Retinal pigment epithelial cell (primary cell): ENCODE data around the gene RRBP1.

Experiments used
- DNase-seq: peaks from one replicate; pipeline ENCODE4 v3.0.0-alpha.2; 2010; ENCODE audit warnings: low read depth
- H3K4me3 ChIP-seq: 2 replicates; pipeline ENCODE4 v1.5.1; 2011; ENCODE audit warnings: mild to moderate bottlenecking, low read length, control low read depth, moderate library complexity
- TF ChIP-seq, protein P1 (sequence below): conservative IDR thresholded peaks from 2 replicates; pipeline ENCODE4 v1.5.1; 2011; ENCODE audit warnings: low read depth, low read length, control low read depth, inconsistent platforms

RRBP1 gene

DNA sequence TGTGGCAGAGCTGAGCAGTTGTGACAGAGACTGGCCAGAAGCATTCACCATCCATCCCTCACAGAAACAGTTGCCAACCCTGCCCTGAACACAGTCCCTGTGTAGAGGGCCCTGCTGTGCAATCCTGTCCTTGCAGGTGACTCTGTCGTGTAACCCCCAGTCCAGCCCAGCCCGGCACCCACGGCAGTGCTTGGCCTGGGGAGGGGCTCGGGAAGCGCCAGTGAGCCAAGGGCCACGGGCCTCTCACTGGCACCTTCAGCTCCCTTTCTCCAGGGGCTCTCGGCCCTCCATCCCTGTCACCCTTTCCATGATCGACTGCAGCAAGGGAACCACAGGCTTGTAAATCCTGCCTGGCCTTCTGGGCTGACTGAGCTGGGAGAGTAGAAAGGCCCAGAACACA, 53.0 kb downstream of the RRBP1 start:
- TF ChIP-seq, protein P1, sequence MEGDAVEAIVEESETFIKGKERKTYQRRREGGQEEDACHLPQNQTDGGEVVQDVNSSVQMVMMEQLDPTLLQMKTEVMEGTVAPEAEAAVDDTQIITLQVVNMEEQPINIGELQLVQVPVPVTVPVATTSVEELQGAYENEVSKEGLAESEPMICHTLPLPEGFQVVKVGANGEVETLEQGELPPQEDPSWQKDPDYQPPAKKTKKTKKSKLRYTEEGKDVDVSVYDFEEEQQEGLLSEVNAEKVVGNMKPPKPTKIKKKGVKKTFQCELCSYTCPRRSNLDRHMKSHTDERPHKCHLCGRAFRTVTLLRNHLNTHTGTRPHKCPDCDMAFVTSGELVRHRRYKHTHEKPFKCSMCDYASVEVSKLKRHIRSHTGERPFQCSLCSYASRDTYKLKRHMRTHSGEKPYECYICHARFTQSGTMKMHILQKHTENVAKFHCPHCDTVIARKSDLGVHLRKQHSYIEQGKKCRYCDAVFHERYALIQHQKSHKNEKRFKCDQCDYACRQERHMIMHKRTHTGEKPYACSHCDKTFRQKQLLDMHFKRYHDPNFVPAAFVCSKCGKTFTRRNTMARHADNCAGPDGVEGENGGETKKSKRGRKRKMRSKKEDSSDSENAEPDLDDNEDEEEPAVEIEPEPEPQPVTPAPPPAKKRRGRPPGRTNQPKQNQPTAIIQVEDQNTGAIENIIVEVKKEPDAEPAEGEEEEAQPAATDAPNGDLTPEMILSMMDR: no peak
- no peak for DNase-seq
- no peak overlapping the region for H3K4me3 ChIP-seq

DNA sequence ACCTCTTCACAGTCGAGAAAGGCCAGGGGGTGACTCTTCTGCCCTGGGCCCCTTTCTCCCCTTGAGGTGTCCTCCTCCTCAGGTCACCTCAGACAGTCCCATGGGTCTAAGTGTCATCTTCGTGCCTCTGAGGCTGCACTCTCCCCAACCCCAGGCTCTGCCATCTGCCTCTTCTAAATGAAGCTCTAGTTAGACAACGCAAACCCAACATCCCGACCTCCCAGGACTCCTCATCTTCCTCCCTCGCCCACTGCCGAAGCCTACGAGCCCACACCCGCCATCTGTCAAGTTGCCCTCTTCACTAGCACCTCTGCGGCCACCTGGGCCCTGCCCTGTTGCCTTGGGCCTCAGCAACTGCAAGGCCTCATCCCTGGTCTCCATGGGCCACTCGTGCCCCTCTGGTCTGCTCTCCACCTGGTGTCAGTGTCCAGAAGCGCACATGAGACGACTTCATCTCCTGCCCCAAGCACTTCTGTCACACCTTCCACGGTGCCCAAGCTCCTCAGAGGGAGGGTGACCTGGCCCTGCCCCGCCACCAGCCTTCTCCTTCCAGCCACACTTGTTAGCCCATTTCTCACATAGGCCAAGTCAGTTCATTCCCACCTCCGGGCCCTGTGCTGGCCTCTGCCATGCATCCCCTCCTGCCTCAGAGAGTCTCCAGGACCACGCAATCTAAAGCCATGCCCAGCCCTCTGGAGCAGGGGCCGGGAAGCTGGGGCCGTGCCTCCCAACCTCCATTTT, 53.8 kb downstream of the RRBP1 start:
- no peak for DNase-seq
- H3K4me3 ChIP-seq: no peak overlapping the region
- TF ChIP-seq, protein P1: no peak

GRCh38 chr20:17627101-17627955, 54.7 kb downstream of the RRBP1 start:
- no peak for DNase-seq
- TF ChIP-seq, protein P1: no peak
- H3K4me3 ChIP-seq: no peak overlapping the region

GRCh38 chr20:17626217-17627007, 55.6 kb downstream of the RRBP1 start:
- TF ChIP-seq, protein P1: no peak
- no peak for DNase-seq
- no peak overlapping the region for H3K4me3 ChIP-seq

DNA sequence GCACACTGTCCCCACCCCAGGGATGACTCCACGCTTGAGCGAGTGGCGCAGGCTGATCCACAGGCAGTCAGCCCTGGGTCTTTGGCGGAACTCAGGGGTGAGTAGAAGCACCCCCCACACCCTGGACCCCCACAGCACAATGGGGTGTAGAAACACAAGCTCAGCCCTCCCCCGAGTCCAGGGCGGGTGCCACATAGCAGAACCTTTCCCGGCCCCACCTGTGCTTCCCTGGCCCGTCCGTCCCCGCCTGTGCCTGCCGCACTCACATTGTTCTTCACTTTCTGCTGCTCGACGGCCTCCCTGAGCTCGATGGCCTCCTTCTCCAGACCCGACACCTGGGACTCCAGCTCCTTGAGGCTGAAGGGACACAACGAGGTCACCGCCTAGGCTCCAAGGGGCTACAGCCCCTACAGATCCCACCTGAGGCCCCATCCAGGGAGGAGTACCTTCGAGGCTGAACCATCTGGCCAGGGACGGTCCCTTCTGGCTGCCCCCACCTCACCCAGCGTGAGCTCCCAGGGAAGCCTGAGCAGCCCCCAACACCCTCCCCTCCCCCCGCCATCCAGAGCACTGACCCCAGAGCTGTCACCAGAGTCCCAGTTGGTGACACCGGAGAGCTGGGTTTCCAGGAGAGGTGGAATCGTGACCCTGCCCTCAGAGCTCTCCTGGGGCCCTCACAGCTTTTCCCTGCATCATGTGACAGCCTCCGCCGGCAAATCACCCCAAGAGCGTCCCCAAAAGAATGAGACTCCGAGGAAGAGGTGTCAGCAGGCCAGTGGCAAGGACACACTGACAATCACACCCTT, 56.6 kb downstream of the RRBP1 start:
- H3K4me3 ChIP-seq: no peak overlapping the region
- no peak for DNase-seq
- TF ChIP-seq, protein P1: no peak

DNA sequence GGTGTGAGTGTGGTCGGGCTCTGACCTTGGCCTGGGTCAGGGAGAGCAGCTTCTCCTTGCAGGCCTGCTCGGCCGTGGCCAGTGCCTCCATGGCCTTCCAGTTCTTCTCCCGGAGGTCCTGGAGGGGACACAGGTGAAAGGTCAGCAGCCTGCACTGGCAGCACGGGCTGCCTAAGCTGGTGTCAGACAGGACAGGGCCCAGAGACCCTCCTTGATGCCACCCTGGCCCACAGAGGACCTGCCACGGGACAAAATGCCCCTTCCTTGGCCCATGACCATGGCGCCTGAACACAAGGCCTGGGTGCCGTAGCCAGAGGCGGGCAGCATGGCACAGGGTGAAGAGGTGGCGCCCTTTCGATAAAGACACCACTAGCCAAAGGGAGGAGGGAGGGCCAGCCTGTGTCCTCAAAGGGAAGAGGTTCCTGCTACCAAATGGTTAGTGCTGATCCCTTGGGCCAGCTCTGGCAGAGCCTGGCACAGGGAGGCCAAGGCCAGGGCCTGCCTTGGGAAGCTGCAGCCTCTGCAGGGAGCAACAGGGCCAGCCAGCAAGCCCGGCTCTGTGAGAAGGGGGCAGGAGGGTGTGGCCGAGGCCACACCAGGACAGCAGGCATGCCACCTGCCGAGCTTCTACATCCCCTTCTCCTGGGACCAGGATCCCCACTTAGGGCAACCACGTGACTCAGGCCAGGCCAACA, 57.3 kb downstream of the RRBP1 start:
- H3K4me3 ChIP-seq: no peak overlapping the region
- DNase-seq: no peak
- TF ChIP-seq, protein P1: no peak
